RWPE1 (cell line): Measurements from ENCODE around the gene HAUS5.
A peak's percentile ranks its signal among the peaks of the same experiment; 100 is the strongest.

Experiments
- CTCF ChIA-PET: fragments of 350-600 bp; sonication (Branson Sonifier 250); formaldehyde crosslinking; extraction: SDS; loops from one replicate; lab custom pipeline; 2021; lab: Yijun Ruan, JAX
- POLR2A ChIA-PET: fragments of 400-600 bp; formaldehyde crosslinking; extraction: SDS; loops from one replicate; lab custom pipeline; 2020; ENCODE audit warnings: antibody characterized with exemption; ENCODE audit not compliant: low non-redundant PET; lab: Yijun Ruan, JAX
- DNase-seq: peaks from one replicate; pipeline ENCODE4 v3.0.0; 2012; ENCODE audit warnings: low spot score
- H3K27ac ChIP-seq: fragments of 450-650 bp; 2 replicates; pipeline ENCODE4 v1.5.1; 2017
- TF ChIP-seq, protein P1 (sequence below): fragments of 450-650 bp; conservative IDR thresholded peaks from 2 replicates; pipeline ENCODE4 v1.5.1; 2017; ENCODE audit warnings: low read depth, mild to moderate bottlenecking

The HAUS5 gene

DNA sequence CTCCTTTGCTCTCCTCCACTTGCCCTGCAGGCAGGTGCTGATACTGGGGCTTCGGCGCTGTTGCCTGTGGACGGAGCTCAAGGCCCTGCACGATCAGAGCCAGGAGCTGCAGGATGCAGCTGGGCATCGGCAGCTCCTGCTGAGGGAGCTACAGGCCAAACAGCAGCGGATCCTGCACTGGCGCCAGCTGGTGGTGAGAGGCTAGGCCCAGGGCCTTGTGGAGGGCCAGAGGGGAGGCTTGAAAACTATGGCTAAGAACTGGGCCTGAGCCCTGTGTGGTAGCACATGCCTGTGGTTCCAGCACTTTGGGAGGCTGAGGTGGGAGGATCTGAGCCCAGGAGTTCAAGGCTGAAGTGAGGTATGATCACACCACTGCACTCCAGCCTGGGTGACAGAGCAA is 6.3 kb downstream of the HAUS5 start:
- POLR2A ChIA-PET, result no interaction called here
- no peak overlapping the region for H3K27ac ChIP-seq

DNA sequence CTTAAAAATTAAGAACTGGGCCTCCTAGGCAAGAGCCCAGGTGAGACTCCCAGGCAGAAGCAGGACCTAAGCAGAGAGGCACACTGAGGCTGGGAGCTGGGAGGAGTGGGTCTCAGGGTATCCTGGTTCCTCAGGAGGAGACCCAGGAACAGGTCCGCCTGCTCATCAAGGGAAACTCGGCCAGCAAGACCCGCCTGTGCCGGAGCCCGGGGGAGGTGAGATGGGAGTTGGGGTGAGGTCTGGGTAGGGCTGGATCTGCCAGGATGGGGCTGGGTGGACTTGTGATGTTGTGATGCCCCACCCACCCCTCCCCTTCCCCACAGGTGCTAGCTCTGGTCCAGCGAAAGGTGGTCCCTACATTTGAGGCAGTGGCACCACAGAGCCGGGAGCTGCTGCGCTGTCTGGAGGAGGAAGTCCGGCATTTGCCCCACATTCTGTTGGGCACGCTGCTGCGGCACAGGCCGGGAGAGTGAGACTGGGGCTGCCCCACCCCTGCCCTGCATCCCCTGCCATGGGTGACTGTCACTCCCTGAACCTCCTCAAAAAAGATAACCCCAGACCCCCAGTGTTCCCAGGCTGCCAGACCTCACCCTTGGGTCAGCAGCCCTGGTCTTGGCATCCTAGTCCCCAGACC is 6.9 kb downstream of the HAUS5 start:
- TF ChIP-seq, protein P1, sequence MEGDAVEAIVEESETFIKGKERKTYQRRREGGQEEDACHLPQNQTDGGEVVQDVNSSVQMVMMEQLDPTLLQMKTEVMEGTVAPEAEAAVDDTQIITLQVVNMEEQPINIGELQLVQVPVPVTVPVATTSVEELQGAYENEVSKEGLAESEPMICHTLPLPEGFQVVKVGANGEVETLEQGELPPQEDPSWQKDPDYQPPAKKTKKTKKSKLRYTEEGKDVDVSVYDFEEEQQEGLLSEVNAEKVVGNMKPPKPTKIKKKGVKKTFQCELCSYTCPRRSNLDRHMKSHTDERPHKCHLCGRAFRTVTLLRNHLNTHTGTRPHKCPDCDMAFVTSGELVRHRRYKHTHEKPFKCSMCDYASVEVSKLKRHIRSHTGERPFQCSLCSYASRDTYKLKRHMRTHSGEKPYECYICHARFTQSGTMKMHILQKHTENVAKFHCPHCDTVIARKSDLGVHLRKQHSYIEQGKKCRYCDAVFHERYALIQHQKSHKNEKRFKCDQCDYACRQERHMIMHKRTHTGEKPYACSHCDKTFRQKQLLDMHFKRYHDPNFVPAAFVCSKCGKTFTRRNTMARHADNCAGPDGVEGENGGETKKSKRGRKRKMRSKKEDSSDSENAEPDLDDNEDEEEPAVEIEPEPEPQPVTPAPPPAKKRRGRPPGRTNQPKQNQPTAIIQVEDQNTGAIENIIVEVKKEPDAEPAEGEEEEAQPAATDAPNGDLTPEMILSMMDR, result no peak
- no peak for DNase-seq
- CTCF ChIA-PET, result interaction anchor here (1.0 kb wide), 1 partner anchor 102 kb away, joined by 3 read pairs; no protein-coding TSS in a partner anchor
- POLR2A ChIA-PET, result no interaction called here
- H3K27ac ChIP-seq, result no peak overlapping the region

More for the DNA sequence above, 6.3 kb downstream of the HAUS5 start:
- CTCF ChIA-PET, result interaction anchor here (1.0 kb wide), 1 partner anchor 102 kb away, joined by 3 read pairs; no protein-coding TSS in a partner anchor
- TF ChIP-seq, protein P1, result no peak
- DNase-seq, result no peak

DNA sequence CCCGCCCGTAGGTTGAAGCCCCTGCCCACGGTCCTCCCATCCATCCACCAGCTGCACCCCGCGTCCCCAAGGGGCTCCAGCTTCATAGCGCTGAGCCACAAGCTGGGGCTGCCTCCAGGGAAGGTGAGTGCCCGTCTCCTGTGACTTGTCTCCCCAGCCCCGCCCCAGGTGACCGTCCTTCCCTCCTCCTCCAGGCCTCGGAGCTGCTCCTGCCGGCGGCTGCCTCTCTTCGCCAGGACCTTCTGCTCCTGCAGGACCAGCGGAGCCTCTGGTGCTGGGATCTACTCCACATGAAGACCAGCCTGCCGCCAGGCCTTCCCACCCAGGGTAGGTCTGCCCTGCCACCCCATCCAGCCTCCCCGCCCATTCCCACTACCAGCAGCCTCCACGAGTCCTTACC is 7.5 kb downstream of the HAUS5 start:
- CTCF ChIA-PET, result no interaction called here
- POLR2A ChIA-PET, result no interaction called here
- no peak for DNase-seq
- no peak overlapping the region for H3K27ac ChIP-seq
- TF ChIP-seq, protein P1, result no peak

DNA sequence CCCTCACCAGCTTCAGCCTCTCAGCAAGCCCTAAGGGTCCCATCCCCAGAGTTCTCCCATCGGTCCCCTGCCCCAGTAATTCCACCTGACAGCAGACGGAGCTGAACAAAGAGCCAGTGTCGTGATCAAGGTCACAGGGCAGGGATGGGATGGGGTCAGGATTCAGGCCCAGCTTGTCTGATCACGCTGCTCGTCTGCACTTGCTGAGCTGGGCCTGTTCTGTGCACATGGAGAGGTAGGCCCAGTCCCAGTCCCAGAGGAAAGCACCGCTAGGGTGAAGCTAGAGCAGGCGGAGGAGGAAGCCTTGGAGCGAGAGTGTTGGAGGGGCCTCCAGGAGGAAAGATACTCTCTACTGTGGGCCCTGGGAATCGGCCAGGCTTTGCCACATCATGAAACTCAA is 9.2 kb downstream of the HAUS5 start:
- H3K27ac ChIP-seq, result 0 out of 2 replicates have a peak overlapping the region, but pooled peaks have one; percentile 2
- ChIA-PET CTCF (interaction anchor here (0.5 to 0.6 kb wide), 2 partner anchors 73 to 637 kb away, joined by 3 to 7 read pairs; no protein-coding TSS in a partner anchor), POLR2A (no interaction called here)
- DNase-seq, result no peak
- TF ChIP-seq, protein P1, result no peak

DNA sequence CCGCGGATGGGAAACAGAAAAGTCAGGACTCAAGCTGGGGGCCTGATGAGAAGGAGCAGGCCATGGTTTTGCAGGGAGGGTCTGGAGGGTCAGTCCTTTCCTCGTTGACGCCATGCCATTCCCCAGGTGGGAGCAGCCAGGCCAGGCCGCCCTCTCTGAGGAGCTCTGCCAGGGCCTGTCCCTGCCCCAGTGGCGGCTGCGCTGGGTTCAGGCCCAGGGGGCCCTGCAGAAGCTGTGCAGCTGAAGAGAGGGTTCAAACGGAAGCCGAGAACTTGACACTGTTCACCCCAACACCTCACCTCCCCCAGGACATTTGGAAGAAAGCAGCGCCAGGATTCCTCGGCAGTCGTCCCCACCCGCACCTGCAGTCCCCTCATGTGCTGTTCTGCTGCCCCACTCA is 10.2 kb downstream of the HAUS5 start:
- peak overlapping the region; percentile 17; the same call in 1 of the 2 replicates for H3K27ac ChIP-seq
- ChIA-PET POLR2A (no interaction called here), CTCF (no interaction called here)
- TF ChIP-seq, protein P1, result no peak
- no peak for DNase-seq

DNA sequence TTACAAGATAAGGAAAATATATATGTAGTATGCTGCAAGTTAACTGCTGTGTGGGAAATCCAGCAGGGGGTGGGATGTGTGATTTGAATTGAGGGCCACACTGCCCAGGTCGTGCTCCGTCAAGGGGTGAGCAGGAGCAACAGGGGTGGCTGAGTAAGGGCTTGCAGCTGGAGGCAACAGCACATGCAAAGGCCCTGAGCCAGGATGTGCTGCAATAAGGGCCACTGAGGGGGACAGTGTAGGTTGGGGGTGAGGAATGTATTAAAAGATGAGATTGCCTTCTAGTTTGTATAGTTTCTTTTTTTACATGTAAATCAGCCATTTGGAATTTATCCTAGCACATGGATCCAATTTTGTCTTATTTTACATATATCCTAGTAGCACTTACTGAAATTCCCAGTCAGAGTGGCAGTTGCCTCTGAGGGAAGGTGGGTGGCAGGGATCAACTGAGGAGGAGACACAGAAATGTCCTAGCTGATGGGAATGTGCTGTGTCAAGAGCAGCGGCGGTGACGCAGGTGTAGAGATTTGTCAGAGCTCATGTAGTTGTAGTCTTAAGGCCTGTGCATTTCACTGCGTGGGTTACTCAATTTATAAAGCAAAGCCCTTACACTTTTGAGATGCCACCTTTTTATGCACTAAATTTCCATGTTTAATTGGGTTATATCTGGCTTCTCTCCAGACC is 10.9 kb downstream of the HAUS5 start:
- peak overlapping the region; percentile 17; the same call in 1 of the 2 replicates for H3K27ac ChIP-seq
- CTCF ChIA-PET, result interaction anchor here (0.7 kb wide), 1 partner anchor 97 kb away, joined by 11 read pairs; no protein-coding TSS in a partner anchor
- TF ChIP-seq, protein P1, result no peak
- POLR2A ChIA-PET, result no interaction called here
- DNase-seq, result no peak
